ENCODE results near the gene PSORS1C2.
A peak's percentile ranks its signal among the peaks of the same experiment; 100 is the strongest.

PSORS1C2 gene

GRCh38 chr6:31096656-31097055, 42.2 kb downstream of the PSORS1C2 start:
- no peak for TF ChIP-seq CTCF (conservative IDR thresholded peaks at IDR 0.05; ENCODE audit: low read depth)
- DNase-seq (ENCODE audit: low spot score) = no peak
- no peak overlapping the region for H3K27ac ChIP-seq
- CTCF ChIA-PET = interaction anchor here (0.7 kb wide), 1 partner anchor 375 kb away, joined by 4 read pairs; no protein-coding TSS in a partner anchor
- POLR2A ChIA-PET (ENCODE audit: low non-redundant PET) = no interaction called here

GRCh38 chr6:31096215-31096614, 42.7 kb downstream of the PSORS1C2 start:
- TF ChIP-seq CTCF (conservative IDR thresholded peaks at IDR 0.05; ENCODE audit: low read depth) = no peak
- ChIA-PET CTCF (interaction anchor here (0.7 to 1.0 kb wide), 2 partner anchors 182 to 374 kb away, joined by 4 read pairs; partner anchors contain the start of gene VARS2), POLR2A (ENCODE audit: low non-redundant PET) (no interaction called here)

GRCh38 chr6:31094389-31094881, 44.4 kb downstream of the PSORS1C2 start:
- CTCF ChIA-PET = interaction anchor here (0.9 kb wide), 1 partner anchor 179 kb away, joined by 3 read pairs; no protein-coding TSS in a partner anchor
- POLR2A ChIA-PET (ENCODE audit: low non-redundant PET) = no interaction called here
- DNase-seq (ENCODE audit: low spot score) = no peak
- no peak for TF ChIP-seq CTCF (conservative IDR thresholded peaks at IDR 0.05; ENCODE audit: low read depth)
- H3K27ac ChIP-seq = peak overlapping the region; percentile 82

More at GRCh38 chr6:31096215-31096614, 42.7 kb downstream of the PSORS1C2 start:
- no peak for DNase-seq (ENCODE audit: low spot score)
- H3K27ac ChIP-seq = no peak overlapping the region

GRCh38 chr6:31092769-31093505, 45.9 kb downstream of the PSORS1C2 start:
- no peak overlapping the region for H3K27ac ChIP-seq
- ChIA-PET POLR2A (ENCODE audit: low non-redundant PET) (no interaction called here), CTCF (interaction anchor here (0.9 to 1.0 kb wide), 2 partner anchors 13 to 362 kb away, joined by 3 read pairs; no protein-coding TSS in a partner anchor)
- DNase-seq (ENCODE audit: low spot score) = no peak
- no peak for TF ChIP-seq CTCF (conservative IDR thresholded peaks at IDR 0.05; ENCODE audit: low read depth)

- TF ChIP-seq CTCF (conservative IDR thresholded peaks at IDR 0.05; ENCODE audit: low read depth) = no peak
- ChIA-PET CTCF (interaction anchor here (0.6 to 1.2 kb wide), 2 partner anchors 27 to 178 kb away, joined by 3 read pairs; partner anchors contain the start of gene VARS2), POLR2A (ENCODE audit: low non-redundant PET) (no interaction called here)
- no peak for DNase-seq (ENCODE audit: low spot score)
- H3K27ac ChIP-seq = no peak overlapping the region
These were observed 46.6 kb downstream of the PSORS1C2 start for GRCh38 chr6:31092238-31092637.

- no peak for DNase-seq (ENCODE audit: low spot score)
- no peak overlapping the region for H3K27ac ChIP-seq
- POLR2A ChIA-PET (ENCODE audit: low non-redundant PET) = no interaction called here
- TF ChIP-seq CTCF (conservative IDR thresholded peaks at IDR 0.05; ENCODE audit: low read depth) = no peak
- CTCF ChIA-PET = interaction anchor here (0.6 to 1.2 kb wide), 4 partner anchors 11 to 178 kb away, joined by 3 to 4 read pairs (median 4); partner anchors contain the start of gene VARS2
These were observed 47.2 kb downstream of the PSORS1C2 start for GRCh38 chr6:31091680-31092079.

All from RWPE1 (cell line).